ENCODE results near the gene D2HGDH.
"Not testable (repeated sequence)": the region's sequence is repeated elsewhere in the genome, so short reads cannot be mapped to it uniquely, and the experiment has no call there.

D2HGDH gene

GRCh38 chr2:241771286-241772062 is 37.0 kb downstream of the D2HGDH start:
- no peak for DNase-seq

- peak; percentile 16 for DNase-seq
Observed at GRCh38 chr2:241772063-241772499, 37.7 kb downstream of the D2HGDH start.

GRCh38 chr2:241773511-241774418 is 39.3 kb downstream of the D2HGDH start:
- no peak for DNase-seq

- DNase-seq = no peak
Observed at GRCh38 chr2:241774419-241775222, 40.2 kb downstream of the D2HGDH start.

GRCh38 chr2:241775223-241776177 is 41.1 kb downstream of the D2HGDH start:
- no peak for DNase-seq

- no peak for DNase-seq
Observed at GRCh38 chr2:241776336-241777169, 42.1 kb downstream of the D2HGDH start, which contains the start of gene GAL3ST2. GAL3ST2 (plus strand) TSS chr2:241776822; CDS start chr2:241776956, 134 bp downstream.

- DNase-seq = no peak
Observed at GRCh38 chr2:241777170-241777685, 42.8 kb downstream of the D2HGDH start.

GRCh38 chr2:241777686-241778627 is 43.5 kb downstream of the D2HGDH start:
- DNase-seq = no peak

GRCh38 chr2:241780939-241781569 is 46.6 kb downstream of the D2HGDH start:
- DNase-seq = no peak

GRCh38 chr2:241782053-241782452 is 47.6 kb downstream of the D2HGDH start:
- DNase-seq = not testable (repeated sequence)

- DNase-seq = no peak
Observed at GRCh38 chr2:241788135-241788534, 53.7 kb downstream of the D2HGDH start.

- DNase-seq = no peak
Observed at GRCh38 chr2:241788572-241788971, 54.1 kb downstream of the D2HGDH start.

GRCh38 chr2:241791385-241791784 is 57.0 kb downstream of the D2HGDH start:
- not testable (repeated sequence) for DNase-seq

- no peak for DNase-seq
Observed at GRCh38 chr2:241793385-241793784, 59.0 kb downstream of the D2HGDH start.

GRCh38 chr2:241794250-241794823 is 59.9 kb downstream of the D2HGDH start:
- DNase-seq = no peak

- DNase-seq = no peak
Observed at GRCh38 chr2:241795021-241795999, 60.9 kb downstream of the D2HGDH start.

- no peak for DNase-seq
Observed at GRCh38 chr2:241796209-241796608, 61.8 kb downstream of the D2HGDH start.
